Stimulated activated CD8-positive, alpha-beta memory T cell treated with anti-CD3 and anti-CD28 coated beads, Interleukin-15, amount 100 ng/mL, for 4 hours (primary cell): Measurements from ENCODE around the gene TMEM232.
"Not testable (repeated sequence)": the region's sequence is repeated elsewhere in the genome, so short reads cannot be mapped to it uniquely, and the experiment has no call there.

Experiments
- DNase-seq, 2 donors: peaks; one replicate each; pipeline ENCODE4 v3.0.0-alpha.2; 2020; ENCODE audit warnings: low read depth in 2 of 2

TMEM232 gene

GRCh38 chr5:110707260-110707844, 19.1 kb downstream of the TMEM232 start:
- DNase-seq = no peak

- DNase-seq = no peak
Observed at GRCh38 chr5:110705349-110705748, 21.1 kb downstream of the TMEM232 start.

- DNase-seq = no peak
Observed at GRCh38 chr5:110703481-110703880, 23.0 kb downstream of the TMEM232 start.

DNA sequence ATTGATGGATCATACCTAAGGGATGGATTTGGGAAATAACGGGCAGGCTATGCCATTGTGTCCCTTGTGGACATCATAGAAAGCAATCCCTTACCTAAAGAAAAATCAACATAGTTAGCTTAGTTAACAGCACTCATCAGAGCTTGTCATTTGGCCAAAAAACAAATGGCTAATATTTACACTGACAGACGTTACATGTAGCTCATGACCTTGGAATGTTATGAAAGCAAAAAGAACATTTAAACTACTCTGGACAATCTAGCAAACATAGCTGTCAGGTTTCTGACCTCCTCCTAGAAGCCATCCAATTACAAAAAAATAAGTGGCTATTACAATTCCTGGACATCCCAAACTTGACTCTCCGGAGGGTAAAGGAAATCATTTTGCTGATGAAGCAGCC, 23.8 kb downstream of the TMEM232 start:
- DNase-seq = no peak

DNA sequence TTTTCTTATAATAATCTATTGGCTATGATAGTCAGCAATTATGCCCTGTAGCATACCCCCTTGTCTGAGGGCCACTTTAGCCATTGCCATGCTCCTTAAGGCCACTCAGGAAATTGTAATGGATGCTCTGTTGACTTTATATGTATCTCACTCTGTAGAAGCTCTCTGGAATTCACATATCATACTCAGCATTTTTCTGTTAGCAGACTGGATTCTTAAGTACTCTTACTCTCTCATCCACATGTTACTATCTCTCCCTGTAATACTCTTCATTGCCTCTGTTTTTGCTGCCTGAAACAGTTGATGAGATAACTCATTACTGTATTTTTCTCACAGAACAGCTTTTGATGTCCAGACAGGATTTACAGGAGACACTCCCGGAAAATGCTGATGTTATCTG, 24.2 kb downstream of the TMEM232 start:
- no peak for DNase-seq

- not testable (repeated sequence) for DNase-seq
Observed at GRCh38 chr5:110692669-110693068, 33.8 kb downstream of the TMEM232 start.

- not testable (repeated sequence) for DNase-seq
Observed at GRCh38 chr5:110690587-110690986, 35.9 kb downstream of the TMEM232 start.

GRCh38 chr5:110687485-110687884, 39.0 kb downstream of the TMEM232 start:
- no peak for DNase-seq

DNA sequence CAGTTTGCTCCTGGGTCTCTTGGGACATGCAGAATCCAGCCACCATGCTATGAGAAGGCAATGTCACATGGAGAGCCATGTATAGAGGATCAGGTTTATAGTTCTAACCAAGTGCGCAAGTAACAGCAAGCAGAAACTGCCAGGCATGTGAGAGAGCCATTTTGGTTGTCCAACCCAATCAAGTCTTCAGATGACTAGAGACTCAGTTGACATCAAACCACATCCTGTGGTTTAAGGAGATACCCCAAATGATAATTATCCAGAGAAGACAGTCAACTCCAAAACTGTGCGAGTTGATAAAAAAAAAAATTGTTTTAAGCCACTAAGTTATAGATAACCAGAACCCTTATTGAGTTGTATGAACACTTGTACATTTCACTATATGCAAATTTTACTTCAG, 40.2 kb downstream of the TMEM232 start:
- DNase-seq = no peak

GRCh38 chr5:110681953-110682352, 44.5 kb downstream of the TMEM232 start:
- no peak for DNase-seq

- no peak for DNase-seq
Observed at GRCh38 chr5:110681109-110681508, 45.4 kb downstream of the TMEM232 start.

GRCh38 chr5:110676554-110676953, 49.9 kb downstream of the TMEM232 start:
- DNase-seq = not testable (repeated sequence)

DNA sequence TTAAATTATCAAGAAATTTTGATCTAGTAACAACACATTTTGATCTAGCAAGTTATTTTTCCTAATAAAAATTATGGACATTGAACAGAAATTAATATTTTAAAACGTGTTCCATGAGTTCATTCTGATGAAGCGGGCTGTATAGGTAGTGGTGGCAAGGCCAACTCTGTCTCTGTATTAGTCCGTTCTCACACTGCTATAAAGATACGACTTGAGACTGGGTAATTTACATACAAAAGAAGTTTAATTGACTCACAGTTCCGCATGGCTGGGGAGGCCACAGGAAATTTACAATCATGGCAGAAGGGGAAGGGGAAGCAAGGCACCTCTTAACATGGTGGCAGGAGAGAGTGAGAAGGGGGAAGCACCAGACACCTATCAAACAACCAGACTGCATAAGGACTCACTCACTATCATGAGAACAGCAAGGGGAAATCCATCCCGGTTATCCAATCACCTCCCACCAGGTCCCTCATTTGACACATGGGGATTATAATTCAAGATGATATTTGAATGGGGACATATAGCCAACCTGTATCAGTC, 61.2 kb downstream of the TMEM232 start:
- no peak for DNase-seq

- DNase-seq = no peak
Observed at GRCh38 chr5:110663525-110663924, 62.9 kb downstream of the TMEM232 start.

DNA sequence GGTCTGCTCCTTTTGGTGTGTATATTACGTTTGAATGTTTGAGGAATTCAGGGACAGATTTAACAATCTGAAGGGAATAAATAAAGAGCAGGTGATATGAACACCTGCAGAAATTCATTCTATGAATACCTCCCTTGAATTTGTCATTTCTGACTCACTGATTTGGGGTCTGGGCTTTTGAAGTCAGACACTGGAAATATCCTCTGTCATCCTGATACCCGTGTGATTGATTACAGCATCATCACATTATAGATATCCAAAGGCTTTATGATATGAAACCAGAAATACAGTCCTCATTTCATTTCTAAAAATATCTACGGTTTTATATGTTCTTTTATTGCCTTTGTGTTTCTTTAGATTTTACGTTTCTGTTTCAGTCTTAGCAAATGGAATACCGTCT, 68.5 kb downstream of the TMEM232 start:
- DNase-seq = no peak

DNA sequence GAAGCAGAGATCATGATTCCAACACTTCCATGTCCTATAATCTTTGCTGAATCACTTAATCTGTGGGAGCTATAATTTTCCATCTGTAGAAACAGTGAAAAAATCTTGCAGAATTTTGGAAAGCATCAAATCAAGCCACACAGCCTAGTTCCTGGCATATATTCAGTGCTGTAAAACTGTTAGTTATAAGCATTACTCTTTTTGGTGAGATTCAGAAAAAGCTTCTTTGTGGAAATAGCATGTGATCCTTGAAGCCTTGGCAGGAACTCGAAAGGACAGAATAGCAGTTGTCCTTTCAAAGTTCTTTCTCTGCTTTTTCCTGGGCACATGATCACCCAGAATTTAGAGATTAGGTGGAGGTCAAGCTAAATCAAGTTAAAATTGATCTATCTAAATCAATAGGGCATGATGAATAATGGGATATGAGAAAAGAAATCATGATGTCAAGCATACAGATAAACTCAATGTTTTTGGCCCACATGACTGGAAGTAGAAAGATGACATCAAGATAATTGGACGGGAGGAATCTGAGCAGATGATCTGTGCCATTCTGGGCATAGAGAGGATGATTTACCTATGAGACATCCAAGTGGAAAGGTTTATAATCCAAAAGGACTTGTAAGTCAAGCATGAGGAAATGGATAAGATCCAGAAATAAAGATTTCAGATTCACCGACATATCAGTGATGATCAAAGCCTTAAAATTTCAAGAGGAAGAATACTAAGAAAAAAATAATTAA, 73.1 kb downstream of the TMEM232 start:
- DNase-seq = no peak

- no peak for DNase-seq
Observed at GRCh38 chr5:110651507-110651906, 75.0 kb downstream of the TMEM232 start.

GRCh38 chr5:110644357-110644756, 82.1 kb downstream of the TMEM232 start:
- no peak for DNase-seq

- no peak for DNase-seq
Observed at GRCh38 chr5:110638970-110639902, 87.2 kb downstream of the TMEM232 start.

- DNase-seq = no peak
Observed at GRCh38 chr5:110634475-110634874, 92.0 kb downstream of the TMEM232 start.

DNA sequence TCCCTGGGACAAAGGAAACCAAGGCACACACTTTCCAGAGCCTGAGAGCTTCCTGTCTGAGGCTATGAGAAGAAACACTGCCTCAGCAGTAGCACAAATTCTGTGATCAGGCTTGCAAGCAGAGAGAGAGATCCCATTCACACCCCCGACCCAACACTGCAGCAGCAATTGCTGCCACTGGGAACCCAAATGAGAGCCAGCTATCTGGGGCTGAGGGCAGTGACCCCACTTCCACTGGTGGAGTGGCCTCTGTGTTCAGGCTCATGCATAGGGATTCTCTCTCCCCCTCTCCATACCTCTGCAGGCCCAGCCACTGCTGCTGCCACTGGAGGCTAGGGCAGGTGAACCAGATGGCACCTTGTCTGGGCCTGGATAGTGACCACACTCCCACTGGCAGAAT, 95.2 kb downstream of the TMEM232 start:
- no peak for DNase-seq

- DNase-seq = no peak
Observed at GRCh38 chr5:110630350-110630749, 96.1 kb downstream of the TMEM232 start.
